Femur (tissue), 1 donor: ENCODE results near the gene SFMBT2.

Experiments used
- DNase-seq: peaks from one replicate; pipeline ENCODE4 v3.0.0-alpha.2; 2017

The SFMBT2 gene

DNA sequence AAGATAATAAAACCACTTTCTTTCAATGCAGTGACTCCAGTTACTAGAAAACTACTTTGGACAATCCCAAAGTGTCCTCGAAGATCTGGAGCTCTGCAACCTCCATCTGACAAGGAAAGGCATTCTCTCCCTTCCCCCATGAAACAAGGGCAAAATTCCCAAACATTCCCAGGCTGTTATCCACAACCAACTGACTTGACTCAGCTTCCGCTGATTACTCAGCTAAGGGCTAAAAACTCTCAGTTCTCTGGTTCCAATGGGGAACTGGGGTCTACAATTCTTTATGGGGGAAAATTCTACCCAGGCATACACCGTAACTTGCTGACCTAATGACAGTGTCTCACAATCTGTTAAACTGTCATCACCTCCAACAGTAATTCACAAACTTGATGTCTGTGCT, 48.4 kb downstream of the SFMBT2 start:
- no peak for DNase-seq

DNA sequence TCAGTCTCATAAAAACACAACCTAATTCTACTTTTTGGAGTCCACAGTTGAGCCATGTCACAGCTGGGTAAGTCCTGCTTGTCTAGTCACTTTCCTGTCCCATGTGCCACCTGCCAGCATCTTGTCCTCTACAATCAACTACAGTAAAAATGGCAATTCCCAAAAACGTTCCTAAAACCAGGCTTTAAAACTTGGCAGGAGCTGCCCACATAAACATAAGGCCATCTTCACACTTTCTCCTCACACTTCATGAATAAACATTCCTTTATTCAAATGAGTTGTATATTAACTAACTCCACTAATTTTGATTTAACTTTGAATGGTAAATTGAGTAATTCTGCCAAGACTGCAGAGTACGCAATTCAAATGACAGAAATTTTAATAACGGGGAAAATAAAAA, 49.5 kb downstream of the SFMBT2 start:
- no peak for DNase-seq

DNA sequence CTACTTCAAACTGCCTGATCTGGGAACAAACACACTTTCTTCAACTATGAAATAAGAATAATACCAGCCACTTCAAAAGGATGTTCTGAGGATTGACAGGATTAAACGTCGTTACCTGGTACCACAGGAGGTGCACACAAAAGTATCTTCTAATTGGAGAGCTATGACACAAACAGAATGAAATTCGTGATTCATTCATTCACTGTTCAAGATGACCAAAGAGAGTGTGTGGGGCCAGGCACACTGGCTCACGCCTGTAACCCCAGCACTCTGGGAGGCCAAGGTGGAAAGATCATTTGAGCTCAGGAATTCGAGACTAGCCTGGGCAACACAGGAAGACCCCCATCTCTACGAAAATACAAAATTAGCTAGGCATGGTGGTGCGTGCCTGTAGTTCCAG, 50.9 kb downstream of the SFMBT2 start:
- DNase-seq = no peak

DNA sequence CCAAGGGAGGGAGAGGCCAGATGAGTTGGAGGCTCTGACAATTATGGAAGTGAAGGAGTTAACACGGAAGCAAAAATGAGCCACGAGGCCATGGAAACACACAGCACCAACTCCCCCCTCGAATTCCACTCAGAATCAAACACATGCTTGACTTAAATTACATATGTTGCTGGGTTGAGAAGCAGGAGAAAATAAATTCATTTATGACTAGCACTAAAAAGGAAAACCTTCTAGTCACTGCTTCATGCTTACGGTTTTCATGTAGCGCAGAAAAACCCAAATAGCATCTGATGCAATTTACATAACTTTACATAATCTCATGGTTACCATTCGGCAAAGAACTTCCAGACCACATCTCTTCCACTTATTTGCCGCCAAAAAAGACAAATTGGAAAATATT, 51.5 kb downstream of the SFMBT2 start:
- no peak for DNase-seq

DNA sequence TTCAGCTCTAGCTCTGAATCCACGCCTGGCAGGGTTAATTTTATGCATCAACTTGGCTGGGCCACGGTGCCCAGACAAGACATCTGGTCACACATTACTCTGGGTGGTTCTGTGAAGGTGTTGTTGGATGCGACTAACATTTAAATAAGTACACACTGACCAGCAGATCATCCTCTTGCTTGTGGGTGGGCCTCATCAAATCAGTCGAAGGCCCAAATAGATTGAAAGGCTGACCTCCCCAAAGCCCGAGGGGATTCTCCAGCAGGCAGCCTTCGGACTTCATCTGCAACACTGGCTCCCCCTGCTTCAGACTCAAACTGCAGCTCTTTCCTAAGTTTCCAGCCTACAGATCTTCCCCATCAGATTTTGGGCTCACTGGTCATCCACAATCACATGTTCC, 53.6 kb downstream of the SFMBT2 start:
- DNase-seq = no peak

DNA sequence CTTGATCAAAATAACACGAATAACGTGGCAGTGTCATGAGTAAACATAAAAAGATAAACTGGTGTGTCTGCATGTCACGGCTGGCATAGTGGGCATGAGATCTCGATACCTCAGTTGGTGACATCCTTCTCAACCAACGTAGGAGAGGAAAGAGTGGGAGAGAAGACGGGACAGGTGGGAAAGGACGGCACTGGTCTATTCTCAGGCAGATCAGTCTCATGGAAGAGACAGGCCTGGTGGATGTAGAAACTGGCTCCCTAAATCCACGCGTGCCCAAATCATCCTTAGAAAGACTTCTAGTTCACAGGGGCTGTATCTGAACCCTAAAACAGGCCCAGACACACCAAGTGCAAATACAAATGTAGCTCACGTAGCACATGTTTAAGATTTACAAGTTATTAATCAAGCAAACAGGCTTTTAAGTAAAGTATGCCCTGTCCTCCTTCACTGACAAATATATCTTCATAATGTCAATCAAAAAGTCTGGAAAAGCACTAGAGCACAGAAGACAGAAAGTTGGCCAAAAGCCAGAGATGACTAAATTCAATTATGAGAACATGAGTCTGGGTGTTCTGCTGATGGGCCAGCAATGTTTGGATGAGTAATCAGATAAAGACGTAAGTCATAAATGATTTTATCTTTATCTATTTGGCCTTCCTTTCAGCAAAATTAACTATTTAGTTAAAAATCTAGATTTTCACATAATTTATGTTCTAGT, 56.3 kb downstream of the SFMBT2 start:
- no peak for DNase-seq

DNA sequence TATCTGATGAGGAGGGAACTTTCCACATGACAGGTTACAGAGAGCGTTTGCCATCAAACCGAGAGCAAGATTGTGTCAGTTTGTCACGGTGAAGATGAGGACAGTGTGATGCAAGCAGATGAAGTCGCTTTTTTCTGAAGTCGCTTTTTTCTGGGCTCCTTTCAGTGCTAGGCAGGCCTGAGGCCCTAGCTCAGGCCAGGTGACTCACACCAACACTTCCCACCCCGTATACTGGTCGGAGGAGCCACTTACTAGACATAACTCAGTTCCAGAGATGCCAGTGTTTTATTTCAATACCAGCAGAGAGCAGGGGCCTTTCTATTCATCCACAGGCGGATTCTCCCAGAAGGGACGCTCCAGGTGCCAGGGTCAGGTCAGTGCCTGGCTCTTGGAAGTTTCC, 58.9 kb downstream of the SFMBT2 start:
- no peak for DNase-seq

DNA sequence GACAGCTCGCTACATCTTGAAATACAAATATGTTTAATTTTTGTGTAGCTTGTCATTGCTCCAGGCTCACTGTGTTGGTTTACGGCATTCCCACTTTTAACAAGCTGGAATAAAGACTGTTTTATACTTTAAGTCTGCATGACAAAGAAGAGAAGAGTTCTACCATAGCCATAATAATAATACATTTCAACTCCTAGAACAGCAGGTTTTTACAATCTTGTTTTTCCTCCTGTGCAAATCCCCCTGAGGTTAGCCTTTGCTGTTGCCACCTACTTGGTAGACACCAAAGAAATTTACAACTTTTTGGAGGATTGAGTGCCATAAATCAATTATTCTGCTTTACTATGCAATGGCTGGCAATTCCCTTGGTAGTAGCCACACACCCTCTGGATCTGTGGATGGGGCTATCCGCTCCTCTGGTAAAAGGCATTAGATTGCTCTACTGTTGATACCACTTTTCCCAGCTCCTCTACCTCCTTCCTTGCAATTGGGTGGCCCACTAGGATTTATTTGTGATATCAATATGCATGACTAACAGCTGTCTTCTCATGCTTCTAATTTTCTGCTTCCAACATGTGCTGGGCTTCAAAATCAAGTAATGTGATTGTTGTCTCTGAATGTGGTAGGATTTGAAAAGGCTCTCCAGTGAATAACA, 60.2 kb downstream of the SFMBT2 start:
- DNase-seq = no peak

DNA sequence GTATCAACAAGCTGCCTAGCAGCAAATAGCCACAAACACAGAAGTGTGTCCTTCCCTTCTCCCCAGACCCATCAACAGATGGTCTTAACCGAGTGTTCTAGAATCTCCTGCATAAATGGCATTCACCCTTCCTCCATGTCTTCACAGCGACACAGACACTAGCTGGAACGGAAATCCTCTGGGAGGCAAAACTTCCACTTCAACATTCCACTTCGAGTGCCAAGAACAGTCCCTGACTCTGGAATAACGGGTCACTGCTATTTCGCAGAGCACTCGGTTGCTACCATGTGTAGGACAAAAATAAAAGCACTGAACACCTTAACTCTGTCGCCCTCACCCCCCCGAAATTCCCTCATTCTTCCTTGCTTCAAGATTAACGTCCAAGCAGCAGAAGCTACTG, 65.1 kb downstream of the SFMBT2 start:
- no peak for DNase-seq

DNA sequence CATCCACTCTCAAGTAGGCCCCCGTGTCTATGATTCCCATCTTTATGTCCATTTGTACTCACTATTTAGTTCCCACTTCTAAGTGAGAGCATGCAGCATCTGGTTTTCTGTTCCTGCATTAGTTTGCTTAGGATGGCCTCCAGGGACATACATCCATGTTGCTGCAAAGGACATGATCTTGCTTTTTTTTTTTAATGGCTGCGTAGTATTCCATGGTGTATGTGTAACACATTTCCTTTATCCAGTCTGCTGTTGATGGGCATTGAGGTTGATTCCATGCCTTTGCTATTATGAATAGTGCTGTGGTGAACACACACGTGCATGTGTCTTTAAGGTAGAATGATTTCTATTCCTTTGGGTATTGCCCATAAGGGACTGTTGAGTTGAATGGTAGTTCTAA, 67.8 kb downstream of the SFMBT2 start:
- no peak for DNase-seq

DNA sequence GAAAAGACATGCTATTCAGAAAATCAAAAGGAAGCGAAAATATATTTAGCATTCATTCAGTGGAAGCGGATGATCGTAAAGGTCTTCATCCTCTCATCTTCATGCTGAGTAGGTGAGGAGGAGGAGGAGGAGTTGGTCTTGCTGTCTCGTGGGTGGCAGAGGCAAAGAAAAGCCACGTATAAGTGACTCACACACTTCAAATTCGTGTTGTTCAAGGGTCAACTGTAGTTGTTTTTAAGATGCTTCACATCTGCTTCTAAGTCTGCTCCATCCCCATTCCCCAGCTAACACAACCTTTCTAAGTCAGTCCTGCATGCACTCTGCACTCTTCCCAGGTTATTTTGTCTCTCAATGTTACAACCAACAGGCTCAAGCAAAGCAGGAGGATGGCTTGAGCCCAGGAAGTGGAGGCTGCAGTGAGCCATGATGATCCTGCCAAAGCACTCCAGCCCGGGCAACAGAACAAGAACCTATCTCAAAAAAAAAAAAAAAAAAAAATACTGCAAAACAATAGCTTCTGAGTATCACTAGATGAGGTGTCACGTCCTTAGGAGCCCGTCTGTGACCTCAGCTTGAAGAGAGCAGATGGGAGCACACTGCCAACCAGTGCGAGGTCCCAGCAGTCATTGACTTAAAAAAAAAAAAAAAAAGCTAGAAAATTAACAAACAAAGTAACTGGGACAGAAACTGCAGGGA, 70.5 kb downstream of the SFMBT2 start:
- no peak for DNase-seq

DNA sequence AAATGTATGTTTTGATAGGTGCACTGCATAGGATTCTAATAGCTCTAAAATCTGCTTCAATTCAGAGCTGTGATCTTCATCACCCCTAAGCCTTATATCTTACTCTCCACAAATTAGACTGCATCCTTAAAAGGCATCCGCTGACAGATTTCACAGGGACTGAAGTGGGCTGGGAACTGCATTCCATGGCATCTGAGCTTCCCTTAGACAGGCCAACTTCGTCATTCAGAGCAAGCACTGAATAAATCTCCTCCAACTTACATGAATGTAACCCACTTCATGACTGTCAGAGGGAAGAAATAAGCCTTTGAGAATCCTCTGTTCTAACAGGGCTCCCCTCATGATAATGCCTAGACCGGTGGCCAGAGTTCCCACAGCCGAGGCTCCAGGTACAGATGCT, 71.3 kb downstream of the SFMBT2 start:
- no peak for DNase-seq

DNA sequence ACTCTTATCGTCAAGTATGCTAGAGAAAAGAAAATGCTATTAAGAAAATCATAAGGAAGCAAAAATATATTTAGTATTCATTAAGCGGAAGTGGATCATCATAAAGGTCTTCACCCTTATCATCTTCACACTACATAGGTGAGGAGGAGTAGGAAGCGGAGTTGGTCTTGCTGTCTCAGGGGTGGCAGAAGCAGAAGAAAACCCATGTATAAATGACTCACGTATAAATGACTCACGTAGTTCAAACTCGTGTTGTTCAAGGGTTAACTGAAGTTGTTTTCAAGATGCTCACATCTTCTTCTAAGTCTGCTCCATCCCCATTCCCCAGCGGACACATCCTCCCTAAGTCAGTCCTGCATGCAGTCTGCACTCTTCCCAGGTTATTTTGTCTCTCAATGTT, 72.4 kb downstream of the SFMBT2 start:
- DNase-seq = no peak

DNA sequence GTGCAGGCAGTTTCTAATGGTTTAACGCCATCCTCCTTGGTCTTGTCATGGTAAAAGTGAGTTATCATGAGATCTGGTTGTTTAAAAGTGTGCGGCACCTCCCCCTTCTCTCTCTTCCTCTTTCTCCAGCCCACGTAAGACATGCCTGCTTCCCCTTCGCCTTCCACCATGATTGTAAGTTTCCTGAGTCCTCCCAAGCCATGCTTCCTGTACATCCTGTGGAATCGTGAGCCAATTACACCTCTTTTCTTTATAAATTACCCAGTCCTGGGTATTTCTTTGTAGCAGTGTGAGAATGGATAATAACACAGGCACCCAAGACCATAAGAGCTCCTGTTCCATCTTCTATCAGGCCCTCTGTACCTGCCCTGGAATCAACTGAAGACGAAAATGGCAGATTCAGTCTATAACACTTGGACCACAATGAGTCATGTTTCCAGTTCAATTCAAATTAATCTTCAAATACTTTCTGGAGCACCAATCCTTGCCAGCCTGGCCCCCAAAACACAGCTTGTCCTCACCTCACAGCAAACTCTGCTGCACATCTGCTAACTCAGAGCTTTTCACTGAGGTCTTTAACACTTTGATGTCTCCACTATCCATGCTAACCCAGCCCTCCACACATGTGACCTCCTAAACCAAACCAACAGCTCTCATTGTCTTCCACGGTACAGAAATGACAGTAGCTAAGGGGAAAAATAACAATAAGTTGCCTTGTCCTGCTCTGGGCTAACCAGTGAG, 73.2 kb downstream of the SFMBT2 start:
- no peak for DNase-seq

DNA sequence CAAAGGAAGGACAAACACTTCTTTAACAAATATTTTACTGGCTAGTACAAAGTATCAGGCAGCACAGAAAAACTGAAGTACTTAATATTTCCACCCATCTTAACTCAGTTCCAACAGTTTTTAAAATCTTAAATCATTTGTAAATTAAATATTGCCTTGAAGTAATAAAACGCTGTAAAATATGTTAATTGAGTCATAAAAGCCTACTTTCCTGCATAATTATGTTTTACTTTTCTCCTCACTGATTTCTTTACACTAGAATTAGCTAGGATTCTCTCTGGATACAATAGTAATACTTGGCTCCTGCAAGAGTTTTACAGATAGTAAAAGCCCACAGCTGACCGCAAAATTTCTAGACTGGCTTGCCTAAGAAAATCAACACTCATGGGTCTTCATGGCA, 74.9 kb downstream of the SFMBT2 start:
- no peak for DNase-seq

DNA sequence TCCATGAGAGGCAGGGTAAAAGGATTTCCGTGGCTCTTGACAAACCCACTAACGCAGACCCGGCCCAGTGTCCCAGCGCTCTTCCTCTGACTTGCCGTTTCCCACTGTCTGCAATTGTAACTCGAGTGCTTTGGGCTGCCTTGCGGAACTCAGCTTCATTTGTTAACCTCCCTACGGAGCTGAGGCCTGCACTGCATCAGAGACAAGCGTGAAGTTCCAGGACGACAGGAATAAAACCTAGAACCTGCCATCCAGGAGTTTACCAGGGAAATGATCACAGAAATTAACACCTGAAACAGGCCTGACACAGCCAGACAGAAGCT, 76.2 kb downstream of the SFMBT2 start:
- no peak for DNase-seq

DNA sequence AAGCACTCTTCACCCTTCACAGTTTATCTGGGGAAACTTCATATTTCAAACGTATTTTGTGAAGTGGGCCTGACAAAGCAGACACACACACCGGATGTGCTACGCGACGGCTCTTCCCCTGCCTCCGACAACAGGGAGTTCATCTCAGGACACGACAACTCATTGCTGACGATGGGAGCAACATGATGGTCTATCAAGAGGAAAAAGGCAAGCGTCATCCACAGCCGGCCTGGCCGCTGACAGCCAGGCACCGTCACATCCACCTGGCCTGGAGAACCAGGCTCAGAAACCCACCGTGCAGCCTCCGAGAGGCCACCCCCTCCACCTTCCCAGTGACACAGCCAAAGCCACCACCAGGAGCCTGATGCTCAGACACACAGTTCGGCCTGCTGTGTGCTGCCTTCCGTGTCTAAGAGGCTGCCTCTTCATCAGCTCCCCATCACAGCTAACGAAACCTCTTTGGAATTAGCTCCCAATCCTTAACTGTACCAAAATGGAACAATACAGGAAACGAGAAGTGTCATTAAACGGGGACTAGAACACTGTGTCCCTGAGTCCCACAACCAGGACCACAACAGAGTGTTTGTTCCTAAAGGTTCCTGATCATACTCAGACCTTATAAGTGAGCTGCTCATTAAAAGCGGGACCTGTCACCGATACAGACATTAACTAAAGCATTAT, 76.7 kb downstream of the SFMBT2 start:
- DNase-seq = no peak

DNA sequence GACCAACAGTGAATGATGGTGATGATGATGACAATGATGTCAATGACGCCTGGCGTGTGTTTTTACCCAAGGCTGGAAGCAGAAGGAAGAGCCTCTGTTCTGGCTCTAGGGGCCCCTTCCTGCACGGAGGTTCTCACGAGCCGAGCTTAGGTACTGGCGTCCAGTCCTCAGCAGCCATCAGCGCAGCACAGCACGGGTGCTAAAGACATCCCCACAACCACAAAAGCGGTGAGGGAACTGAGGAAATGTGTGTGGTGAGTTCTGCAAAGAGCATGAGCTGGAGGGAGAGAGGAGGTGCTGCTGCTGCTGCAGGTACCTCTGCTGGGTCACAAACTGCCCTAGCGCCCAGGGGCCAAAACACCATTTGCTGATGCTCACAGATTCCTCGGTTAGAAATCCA, 81.6 kb downstream of the SFMBT2 start:
- DNase-seq = no peak

DNA sequence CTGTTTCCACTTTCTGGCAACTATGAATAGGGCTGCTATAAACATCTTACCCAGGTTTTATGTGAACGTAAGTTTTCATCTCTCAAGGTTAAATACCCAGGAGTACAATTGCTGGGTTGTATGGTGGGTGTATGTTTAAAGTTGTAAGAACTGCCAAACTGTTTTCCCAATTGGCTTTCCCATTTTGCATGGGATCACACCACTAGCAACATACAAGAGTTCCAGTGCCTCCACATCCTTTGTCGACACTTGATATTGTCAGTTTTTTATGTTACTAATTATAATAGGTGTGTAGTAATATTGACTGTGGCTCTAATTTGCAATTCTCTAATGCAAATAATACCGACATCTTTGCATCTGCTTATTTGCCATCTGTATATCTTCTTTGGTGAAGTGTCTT, 82.9 kb downstream of the SFMBT2 start:
- DNase-seq = no peak

DNA sequence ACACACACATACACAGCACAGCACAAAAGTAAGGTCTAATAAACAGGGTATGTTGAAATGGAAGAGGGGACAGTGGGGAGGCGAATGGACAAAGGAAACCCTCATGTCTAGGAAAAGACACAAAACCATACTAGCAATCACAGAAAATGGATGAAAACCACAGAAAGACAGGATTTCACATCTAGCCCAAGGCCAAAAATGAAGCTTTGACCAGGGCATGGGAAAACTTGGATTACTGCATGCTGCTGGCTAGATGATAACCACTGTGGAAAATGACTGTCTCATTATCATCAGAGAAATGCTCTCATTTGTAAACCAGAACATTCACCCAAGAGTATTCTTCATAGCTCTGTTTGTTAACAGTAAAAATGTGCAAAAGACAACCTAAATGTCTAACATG, 88.2 kb downstream of the SFMBT2 start:
- DNase-seq = no peak

DNA sequence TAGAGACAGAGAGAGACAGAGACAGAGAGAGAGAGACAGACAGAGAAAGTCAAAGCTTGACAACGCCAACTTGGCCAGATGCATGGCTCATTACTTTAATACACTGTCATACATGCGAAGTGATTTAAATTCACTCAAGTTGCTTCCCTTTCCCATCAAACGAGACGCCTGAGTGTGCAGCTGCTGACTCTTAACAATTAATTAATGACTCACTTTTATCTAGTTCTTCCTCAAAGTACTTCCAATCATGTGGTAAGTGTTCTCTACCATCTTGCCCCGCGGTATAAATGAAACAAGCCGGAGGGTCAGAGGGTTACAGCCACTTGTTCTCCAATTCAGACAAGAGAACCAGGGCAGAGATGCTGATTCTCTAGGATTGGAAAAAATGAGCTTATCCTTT, 90.8 kb downstream of the SFMBT2 start:
- DNase-seq = no peak

DNA sequence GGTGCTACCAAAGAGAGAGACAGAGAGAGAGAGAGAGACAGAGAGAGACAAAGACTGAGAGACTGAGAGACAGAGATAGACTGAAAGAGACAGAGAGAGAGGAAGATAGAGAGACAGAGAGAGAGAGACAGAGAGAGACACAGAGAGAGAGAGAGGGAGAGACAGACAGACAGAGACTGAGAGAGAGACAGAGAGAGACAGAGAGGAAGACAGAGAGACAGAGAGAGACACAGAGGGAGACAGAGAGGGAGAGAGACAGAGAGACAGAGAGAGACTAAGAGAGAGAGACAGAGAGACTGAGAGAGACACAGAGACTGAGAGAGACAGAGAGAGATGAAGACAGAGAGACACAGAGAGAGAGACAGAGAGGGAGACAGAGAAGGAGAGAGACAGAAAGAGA, 91.2 kb downstream of the SFMBT2 start:
- DNase-seq = no peak

DNA sequence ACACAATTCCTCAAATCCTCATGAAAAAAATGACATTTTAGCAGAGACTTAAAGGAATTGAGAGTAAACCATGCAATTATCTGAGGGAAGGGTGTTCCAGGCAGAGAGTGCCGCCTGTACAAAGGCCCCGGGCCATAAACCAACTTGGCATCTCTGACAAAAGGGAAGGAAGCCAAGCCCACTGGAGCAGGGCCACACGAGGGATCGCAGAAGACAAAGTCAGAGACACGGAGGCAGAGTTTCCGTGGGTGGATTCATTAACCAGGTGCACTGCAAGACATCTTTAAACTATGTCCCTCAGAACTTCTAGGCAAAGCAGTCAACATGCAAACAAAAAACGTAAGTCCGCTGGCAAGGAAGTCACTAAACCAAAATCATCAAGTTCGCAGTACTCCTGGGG, 92.0 kb downstream of the SFMBT2 start:
- no peak for DNase-seq
